ENCODE data around the gene FGD5. TPM values are rescaled to one million over a fixed set of nuclear protein-coding genes. Genes with fewer than 3 reads are reported as not detected.

Gene FGD5
- polyA plus RNA-seq, 3 donors, result 0.03 TPM; not detected in 2

DNA sequence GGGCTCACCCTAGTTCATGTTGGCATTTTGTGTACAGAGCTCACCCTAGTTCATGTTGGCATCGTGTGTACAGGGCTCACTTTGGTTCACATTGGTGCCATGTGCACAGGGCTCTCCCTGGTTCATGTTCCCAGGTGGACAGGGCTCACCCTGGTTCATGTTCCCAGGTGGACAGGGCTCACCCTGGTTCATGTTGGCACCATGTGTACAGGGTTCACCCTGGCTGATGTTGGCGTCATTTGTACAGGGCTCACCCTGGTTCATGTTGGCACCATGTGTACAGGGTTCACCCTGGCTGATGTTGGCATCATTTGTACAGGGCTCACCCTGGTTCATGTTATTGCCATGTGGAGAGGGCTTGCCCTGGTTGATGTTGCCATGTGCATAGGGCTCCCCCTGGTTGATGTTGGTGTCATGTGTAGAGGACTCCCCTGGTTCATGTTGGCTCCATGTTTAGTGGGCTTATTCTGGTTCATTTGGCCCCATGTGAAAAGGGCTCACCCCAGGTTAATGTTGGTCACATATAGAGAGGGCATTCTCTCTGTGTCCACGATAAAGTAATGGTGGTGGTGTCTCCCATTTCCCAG, 97.0 kb downstream of the FGD5 start:
- Histone ChIP-seq H3K27ac (ENCODE audit: low read depth in 1 of 2, low read length in 2 of 2) (no peak overlapping the region), H3K4me3 (replicated peaks in 1 of 3; ENCODE audit: low read depth in 2 of 3, low read length in 3 of 3) (no peak overlapping the region), H3K9me3 (replicated peaks in 1 of 2; ENCODE audit: control insufficient read depth in 1 of 2, insufficient read depth in 1 of 2, low read length in 2 of 2) (no peaks in the 10 kb centered on the region), H3K4me2 (replicated peaks; ENCODE audit: extremely low read depth, low read length, poor library complexity, severe bottlenecking) (no peak overlapping the region), H3K79me2 (ENCODE audit: insufficient read depth, low read length) (no peaks in the 10 kb centered on the region), H3K36me3 (replicated peaks in 1 of 2; ENCODE audit: control insufficient read depth in 1 of 2, insufficient read depth in 2 of 2, low read length in 2 of 2) (no peaks in the 10 kb centered on the region), H3K9ac (ENCODE audit: insufficient read depth, low read length, poor library complexity, severe bottlenecking) (no peak overlapping the region), H4K20me1 (ENCODE audit: insufficient read depth, low read length) (no peaks in the 10 kb centered on the region), H3K4me1 (ENCODE audit: control insufficient read depth in 1 of 2, insufficient read depth in 2 of 2, low read length in 2 of 2) (no peaks in the 10 kb centered on the region), H2AFZ (ENCODE audit: insufficient read depth, low read depth, low read length, poor library complexity, severe bottlenecking) (no peak overlapping the region), H3K27me3 (ENCODE audit: control insufficient read depth in 2 of 2, insufficient read depth in 2 of 2, low read length in 2 of 2) (no peaks in the 10 kb centered on the region)
- peaks cover 0 to 2% (median 0%) of the 10 kb centered on the region in 7 donors for H3K9me3 Mint-ChIP-seq
- H3K36me3 Mint-ChIP-seq, result no peaks in the 10 kb centered on the region
- TF ChIP-seq, protein P1, sequence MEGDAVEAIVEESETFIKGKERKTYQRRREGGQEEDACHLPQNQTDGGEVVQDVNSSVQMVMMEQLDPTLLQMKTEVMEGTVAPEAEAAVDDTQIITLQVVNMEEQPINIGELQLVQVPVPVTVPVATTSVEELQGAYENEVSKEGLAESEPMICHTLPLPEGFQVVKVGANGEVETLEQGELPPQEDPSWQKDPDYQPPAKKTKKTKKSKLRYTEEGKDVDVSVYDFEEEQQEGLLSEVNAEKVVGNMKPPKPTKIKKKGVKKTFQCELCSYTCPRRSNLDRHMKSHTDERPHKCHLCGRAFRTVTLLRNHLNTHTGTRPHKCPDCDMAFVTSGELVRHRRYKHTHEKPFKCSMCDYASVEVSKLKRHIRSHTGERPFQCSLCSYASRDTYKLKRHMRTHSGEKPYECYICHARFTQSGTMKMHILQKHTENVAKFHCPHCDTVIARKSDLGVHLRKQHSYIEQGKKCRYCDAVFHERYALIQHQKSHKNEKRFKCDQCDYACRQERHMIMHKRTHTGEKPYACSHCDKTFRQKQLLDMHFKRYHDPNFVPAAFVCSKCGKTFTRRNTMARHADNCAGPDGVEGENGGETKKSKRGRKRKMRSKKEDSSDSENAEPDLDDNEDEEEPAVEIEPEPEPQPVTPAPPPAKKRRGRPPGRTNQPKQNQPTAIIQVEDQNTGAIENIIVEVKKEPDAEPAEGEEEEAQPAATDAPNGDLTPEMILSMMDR (IDR thresholded peaks at IDR 0.05), result no peak
- no peak overlapping the region for H3K27ac Mint-ChIP-seq
- no peaks in the 10 kb centered on the region for H3K4me1 Mint-ChIP-seq
- intact Hi-C loops (cut with micrococcal nuclease), result no loop called here
- no peak for DNase-seq
- peaks cover 1 to 6% (median 2%) of the 10 kb centered on the region in 3 donors for H3K27me3 Mint-ChIP-seq (ENCODE audit: low read depth in 3 of 3)
- 86% methylated on average over 3 of the region's 3 CpGs for WGBS (ENCODE audit: insufficient coverage)
- no peak overlapping the region for H3K4me3 Mint-ChIP-seq

DNA sequence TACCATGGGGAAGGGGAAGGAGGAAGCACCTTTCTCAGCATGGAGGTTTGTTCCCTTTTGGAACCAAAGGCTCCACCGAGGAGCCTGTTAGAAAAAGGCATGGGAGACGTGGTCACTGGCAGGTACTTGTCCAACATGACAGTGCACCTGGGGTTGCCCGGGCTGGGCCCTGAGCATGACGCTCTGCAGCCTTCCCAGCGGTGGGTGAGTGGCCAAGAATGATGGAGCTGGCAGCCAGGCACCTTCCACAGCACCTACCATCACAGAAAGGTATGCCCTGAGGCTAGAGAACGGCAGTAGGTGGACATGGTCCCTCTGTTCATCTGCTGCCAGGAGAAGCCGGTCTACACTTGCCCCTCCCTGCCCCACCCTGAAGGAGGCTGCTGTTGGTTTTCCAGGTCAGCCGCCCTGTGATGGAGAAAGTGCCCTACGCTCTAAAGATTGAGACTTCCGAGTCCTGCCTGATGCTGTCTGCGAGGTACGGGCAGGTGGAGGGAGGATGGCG, 99.6 kb downstream of the FGD5 start:
- no peak overlapping the region for H3K4me3 ChIP-seq (replicated peaks in 1 of 3; ENCODE audit: low read depth in 2 of 3, low read length in 3 of 3)
- no peaks in the 10 kb centered on the region for H3K9me3 Mint-ChIP-seq
- H3K4me1 ChIP-seq (ENCODE audit: control insufficient read depth in 1 of 2, insufficient read depth in 2 of 2, low read length in 2 of 2), result no peaks in the 10 kb centered on the region
- 89% methylated on average over 11 of the region's 13 CpGs for WGBS (ENCODE audit: insufficient coverage)
- no peaks in the 10 kb centered on the region for H3K36me3 ChIP-seq (replicated peaks in 1 of 2; ENCODE audit: control insufficient read depth in 1 of 2, insufficient read depth in 2 of 2, low read length in 2 of 2)
- H3K4me3 Mint-ChIP-seq, result no peak overlapping the region
- no peak overlapping the region for H3K9ac ChIP-seq (ENCODE audit: insufficient read depth, low read length, poor library complexity, severe bottlenecking)
- no peak for DNase-seq
- intact Hi-C loops (cut with micrococcal nuclease), result no loop called here
- H2AFZ ChIP-seq (ENCODE audit: insufficient read depth, low read depth, low read length, poor library complexity, severe bottlenecking), result no peak overlapping the region
- no peak overlapping the region for H3K27ac ChIP-seq (ENCODE audit: low read depth in 1 of 2, low read length in 2 of 2)
- TF ChIP-seq, protein P1 (IDR thresholded peaks at IDR 0.05), result no peak
- no peaks in the 10 kb centered on the region for H3K9me3 ChIP-seq (replicated peaks in 1 of 2; ENCODE audit: control insufficient read depth in 1 of 2, insufficient read depth in 1 of 2, low read length in 2 of 2)
- no peaks in the 10 kb centered on the region for H4K20me1 ChIP-seq (ENCODE audit: insufficient read depth, low read length)
- H3K36me3 Mint-ChIP-seq, result no peaks in the 10 kb centered on the region
- no peaks in the 10 kb centered on the region for H3K79me2 ChIP-seq (ENCODE audit: insufficient read depth, low read length)
- H3K4me2 ChIP-seq (replicated peaks; ENCODE audit: extremely low read depth, low read length, poor library complexity, severe bottlenecking), result no peak overlapping the region
- peaks cover 0 to 6% (median 2%) of the 10 kb centered on the region in 3 donors for H3K27me3 Mint-ChIP-seq (ENCODE audit: low read depth in 3 of 3)
- no peak overlapping the region for H3K27ac Mint-ChIP-seq
- H3K27me3 ChIP-seq (ENCODE audit: control insufficient read depth in 2 of 2, insufficient read depth in 2 of 2, low read length in 2 of 2), result no peaks in the 10 kb centered on the region
- no peaks in the 10 kb centered on the region for H3K4me1 Mint-ChIP-seq
